Measurements from ENCODE around the gene FEM1C.

FEM1C gene

DNA sequence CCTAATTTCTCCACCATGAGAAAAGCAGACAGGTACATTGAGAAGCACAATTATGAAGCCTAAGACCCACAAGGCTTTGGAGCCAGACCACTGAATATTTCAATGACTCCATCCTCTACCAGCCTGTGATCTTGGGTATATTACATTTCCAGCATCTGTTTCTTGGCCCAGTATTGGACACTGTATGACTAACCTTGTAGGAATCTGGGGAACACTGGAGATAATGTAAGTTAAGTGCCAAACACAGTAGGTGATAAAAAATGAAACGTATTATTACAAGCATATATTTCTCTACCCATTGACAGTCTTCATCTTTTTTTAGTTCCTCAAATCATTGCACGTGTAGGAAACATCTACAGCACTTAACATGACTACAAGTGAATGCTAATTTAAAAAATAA is 28.6 kb upstream of the FEM1C start:
- Histone ChIP-seq H3K4me1 (ENCODE audit: control insufficient read depth, insufficient read depth, low read length) (no peaks in the 10 kb centered on the region), H3K9me3 (ENCODE audit: control insufficient read depth, insufficient read depth, low read depth, low read length) (no peaks in the 10 kb centered on the region), H3K4me3 (ENCODE audit: low read depth, low read length) (no peak overlapping the region), H3K36me3 (ENCODE audit: control insufficient read depth in 2 of 2, insufficient read depth in 1 of 2, low read length in 2 of 2) (no peaks in the 10 kb centered on the region), H3K27ac (ENCODE audit: extremely low read depth, low read depth, low read length) (no peak overlapping the region)
- POLR2A ChIA-PET = no interaction called here
- TF ChIP-seq SP7 (tag by site-specific recombination; IDR thresholded peaks at IDR 0.05) (peak; percentile 73), ZNF704 (tag by site-specific recombination; IDR thresholded peaks at IDR 0.05) (no peak), ZFP37 (tag by site-specific recombination; IDR thresholded peaks at IDR 0.05) (peak; percentile 29; the same call in 1 of the 2 replicates)
- CTCF ChIA-PET = interaction anchor here (0.8 to 9.4 kb wide), 3 partner anchors 23 to 271 kb away, joined by 3 to 151 read pairs (median 10); no protein-coding TSS in a partner anchor

- no peaks in the 10 kb centered on the region for H3K9me3 ChIP-seq (ENCODE audit: control insufficient read depth, insufficient read depth, low read depth, low read length)
- ChIA-PET CTCF (interaction anchor here (0.7 to 9.4 kb wide), 4 partner anchors 12 to 262 kb away, joined by 3 to 151 read pairs (median 5); no protein-coding TSS in a partner anchor), POLR2A (interaction anchor here (0.9 to 1.1 kb wide), 2 partner anchors 29 to 275 kb away, joined by 3 read pairs; partner anchors contain the start of gene CCDC112)
- no peak for TF ChIP-seq ZNF513 (tag by site-specific recombination; IDR thresholded peaks at IDR 0.05)
- TF ChIP-seq ZNF10 (tag by site-specific recombination; IDR thresholded peaks at IDR 0.05) = no peak
- no peak for TF ChIP-seq ZNF2 (tag by site-specific recombination; IDR thresholded peaks at IDR 0.05)
- no peak overlapping the region for H3K4me3 ChIP-seq (ENCODE audit: low read depth, low read length)
- no peak overlapping the region for H3K27ac ChIP-seq (ENCODE audit: extremely low read depth, low read depth, low read length)
- H3K36me3 ChIP-seq (ENCODE audit: control insufficient read depth in 2 of 2, insufficient read depth in 1 of 2, low read length in 2 of 2) = no peaks in the 10 kb centered on the region
- H3K4me1 ChIP-seq (ENCODE audit: control insufficient read depth, insufficient read depth, low read length) = no peaks in the 10 kb centered on the region
These were observed 26.9 kb upstream of the FEM1C start for GRCh38 chr5:115571441-115571878.

DNA sequence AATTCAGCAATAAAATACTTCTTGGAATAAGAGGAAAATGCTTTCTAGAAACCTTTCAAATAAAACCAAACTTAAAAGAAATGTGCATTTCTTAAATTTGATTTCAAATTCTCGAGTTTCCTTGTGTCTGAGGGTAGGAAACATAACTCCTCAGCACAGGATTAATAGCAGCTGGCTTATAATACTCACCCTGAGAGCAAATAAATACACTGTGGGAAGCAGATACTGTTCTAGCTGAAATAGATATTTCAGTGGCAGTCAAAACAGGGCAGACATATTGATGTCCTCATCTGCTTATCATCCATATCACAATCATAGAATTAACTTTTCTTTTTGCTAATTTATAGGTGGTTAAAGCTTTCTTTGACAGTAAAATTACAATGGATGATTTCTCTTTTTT is 24.1 kb upstream of the FEM1C start:
- H3K36me3 ChIP-seq (ENCODE audit: control insufficient read depth in 2 of 2, insufficient read depth in 1 of 2, low read length in 2 of 2) = no peaks in the 10 kb centered on the region
- no peak overlapping the region for H3K27ac ChIP-seq (ENCODE audit: extremely low read depth, low read depth, low read length)
- H3K4me3 ChIP-seq (ENCODE audit: low read depth, low read length) = no peak overlapping the region
- ChIA-PET CTCF (interaction anchor here (9.4 kb wide), 1 partner anchor 260 kb away, joined by 151 read pairs; no protein-coding TSS in a partner anchor), POLR2A (no interaction called here)
- no peaks in the 10 kb centered on the region for H3K4me1 ChIP-seq (ENCODE audit: control insufficient read depth, insufficient read depth, low read length)
- no peaks in the 10 kb centered on the region for H3K9me3 ChIP-seq (ENCODE audit: control insufficient read depth, insufficient read depth, low read depth, low read length)
- TF ChIP-seq ZNF585B (tag by site-specific recombination; IDR thresholded peaks at IDR 0.05) (no peak), ZNF621 (tag by site-specific recombination; IDR thresholded peaks at IDR 0.05) (no peak), ZBTB26 (tag by site-specific recombination; optimal IDR thresholded peaks at IDR 0.05) (no peak), ZNF292 (tag by site-specific recombination; IDR thresholded peaks at IDR 0.05; ENCODE audit: borderline replicate concordance, low read depth) (no peak)
- TF ChIP-seq, protein P1, sequence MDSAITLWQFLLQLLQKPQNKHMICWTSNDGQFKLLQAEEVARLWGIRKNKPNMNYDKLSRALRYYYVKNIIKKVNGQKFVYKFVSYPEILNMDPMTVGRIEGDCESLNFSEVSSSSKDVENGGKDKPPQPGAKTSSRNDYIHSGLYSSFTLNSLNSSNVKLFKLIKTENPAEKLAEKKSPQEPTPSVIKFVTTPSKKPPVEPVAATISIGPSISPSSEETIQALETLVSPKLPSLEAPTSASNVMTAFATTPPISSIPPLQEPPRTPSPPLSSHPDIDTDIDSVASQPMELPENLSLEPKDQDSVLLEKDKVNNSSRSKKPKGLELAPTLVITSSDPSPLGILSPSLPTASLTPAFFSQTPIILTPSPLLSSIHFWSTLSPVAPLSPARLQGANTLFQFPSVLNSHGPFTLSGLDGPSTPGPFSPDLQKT (IDR thresholded peaks at IDR 0.05; ENCODE audit: borderline replicate concordance, low read depth, low read length) = no peak

GRCh38 chr5:115565233-115565632 is 20.7 kb upstream of the FEM1C start:
- POLR2A ChIA-PET = interaction anchor here (0.6 kb wide), 1 partner anchor 15 kb away, joined by 9 read pairs; no protein-coding TSS in a partner anchor
- H3K4me1 ChIP-seq (ENCODE audit: control insufficient read depth, insufficient read depth, low read length) = no peaks in the 10 kb centered on the region
- TF ChIP-seq ZIC2 (tag by site-specific recombination; IDR thresholded peaks at IDR 0.05) (no peak), ZNF670 (tag by site-specific recombination; IDR thresholded peaks at IDR 0.05; ENCODE audit: low read depth) (no peak), ZNF610 (tag by site-specific recombination; IDR thresholded peaks at IDR 0.05; ENCODE audit: borderline replicate concordance) (no peak), ZNF121 (tag by site-specific recombination; IDR thresholded peaks at IDR 0.05) (no peak), ZNF184 (tag by site-specific recombination; IDR thresholded peaks at IDR 0.05) (no peak), YY2 (tag by site-specific recombination; IDR thresholded peaks at IDR 0.05) (no peak), ZNF157 (tag by site-specific recombination; IDR thresholded peaks at IDR 0.05) (no peak), ZNF704 (tag by site-specific recombination; IDR thresholded peaks at IDR 0.05) (no peak)
- H3K9me3 ChIP-seq (ENCODE audit: control insufficient read depth, insufficient read depth, low read depth, low read length) = no peaks in the 10 kb centered on the region
- no peaks in the 10 kb centered on the region for H3K36me3 ChIP-seq (ENCODE audit: control insufficient read depth in 2 of 2, insufficient read depth in 1 of 2, low read length in 2 of 2)
- CTCF ChIA-PET = interaction anchor here (1.5 kb wide), 1 partner anchor 9 kb away, joined by 9 read pairs; no protein-coding TSS in a partner anchor
- no peak overlapping the region for H3K4me3 ChIP-seq (ENCODE audit: low read depth, low read length)
- H3K27ac ChIP-seq (ENCODE audit: extremely low read depth, low read depth, low read length) = no peak overlapping the region
